Epithelial cell of esophagus (primary cell): ENCODE results near the gene ZDHHC9.

Experiments
- DNase-seq: peaks from one replicate; pipeline ENCODE4 v3.0.0; 2010; ENCODE audit warnings: low read depth
- H3K4me3 ChIP-seq: 2 replicates; pipeline ENCODE4 v1.5.1; 2011; ENCODE audit warnings: mild to moderate bottlenecking, low read length, control low read depth
- CTCF ChIP-seq: IDR thresholded peaks from 2 replicates; pipeline ENCODE4 v1.5.1; 2011; ENCODE audit warnings: low read depth, mild to moderate bottlenecking, low read length, control low read depth, inconsistent platforms; ENCODE audit not compliant: insufficient read depth; ENCODE audit errors: missing control alignments

The ZDHHC9 gene

GRCh38 chrX:129773649-129774458, 69.8 kb downstream of the ZDHHC9 start:
- H3K4me3 ChIP-seq = no peak overlapping the region
- no peak for TF ChIP-seq CTCF
- no peak for DNase-seq

GRCh38 chrX:129772796-129773431, 70.8 kb downstream of the ZDHHC9 start:
- H3K4me3 ChIP-seq = no peak overlapping the region
- no peak for TF ChIP-seq CTCF
- no peak for DNase-seq

GRCh38 chrX:129771266-129771995, 72.3 kb downstream of the ZDHHC9 start:
- TF ChIP-seq CTCF = no peak
- no peak for DNase-seq
- no peak overlapping the region for H3K4me3 ChIP-seq

GRCh38 chrX:129769467-129770154, 74.1 kb downstream of the ZDHHC9 start:
- TF ChIP-seq CTCF = no peak
- no peak for DNase-seq
- no peak overlapping the region for H3K4me3 ChIP-seq

GRCh38 chrX:129768586-129769466, 74.9 kb downstream of the ZDHHC9 start:
- DNase-seq = no peak
- H3K4me3 ChIP-seq = no peak overlapping the region
- TF ChIP-seq CTCF = no peak

- no peak overlapping the region for H3K4me3 ChIP-seq
- no peak for TF ChIP-seq CTCF
- DNase-seq = no peak
Measured at GRCh38 chrX:129768186-129768585, 75.5 kb downstream of the ZDHHC9 start.
